Activated CD8-positive, alpha-beta memory T cell treated with anti-CD3 and anti-CD28 coated beads for 36 hours (primary cell): ENCODE results near the gene IRAK2. TPM values are rescaled to one million over a fixed set of nuclear protein-coding genes. Genes with fewer than 3 reads are reported as not detected.

Source experiments
- CTCF ChIA-PET: fragments of 350-600 bp; sonication (Branson Sonifier 250); formaldehyde crosslinking; loops from one replicate; lab custom pipeline; 2021; ENCODE audit warnings: antibody characterized with exemption; lab: Charles Lee
- POLR2A ChIA-PET: fragments of 350-600 bp; sonication (Branson Sonifier 250); formaldehyde crosslinking; loops from one replicate; lab custom pipeline; 2021; ENCODE audit warnings: antibody characterized with exemption; lab: Charles Lee
- total RNA-seq, 2 experiments: library from RNA; stranded (reverse); gene quantifications; one replicate each; pipeline ENCODE4 v1.2.3, GENCODE V29; 2021

The IRAK2 gene
- total RNA-seq, 2 experiments from 2014 or later, result 4.0 TPM

DNA sequence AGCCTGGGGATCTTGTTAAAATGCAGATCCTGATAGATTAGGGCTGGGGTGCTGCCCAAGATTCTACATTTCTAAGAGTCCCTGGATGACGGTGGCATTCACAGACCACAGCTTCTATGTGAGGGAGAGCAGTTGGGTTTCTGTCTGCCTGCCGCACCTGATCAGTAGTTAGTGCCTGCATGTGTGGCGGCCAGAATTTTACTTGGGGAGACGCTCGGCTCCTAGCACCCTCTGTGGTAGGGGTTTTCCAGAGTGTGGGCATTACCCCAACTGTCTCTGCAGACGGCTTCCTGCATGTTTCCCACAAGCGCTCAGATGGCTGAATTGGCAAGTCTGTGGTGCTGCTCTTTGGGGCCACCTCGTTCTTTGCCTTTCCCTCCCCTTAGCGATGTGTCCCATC, 119.8 kb downstream of the IRAK2 start:
- POLR2A ChIA-PET, result no interaction called here
- CTCF ChIA-PET, result interaction anchor here (1.9 kb wide), 1 partner anchor 21 kb away, joined by 4 read pairs; no protein-coding TSS in a partner anchor

- CTCF ChIA-PET, result interaction anchor here (2.0 kb wide), 1 partner anchor 22 kb away, joined by 4 read pairs; no protein-coding TSS in a partner anchor
- POLR2A ChIA-PET, result no interaction called here
Observed at GRCh38 chr3:10285272-10286132, 120.8 kb downstream of the IRAK2 start.

DNA sequence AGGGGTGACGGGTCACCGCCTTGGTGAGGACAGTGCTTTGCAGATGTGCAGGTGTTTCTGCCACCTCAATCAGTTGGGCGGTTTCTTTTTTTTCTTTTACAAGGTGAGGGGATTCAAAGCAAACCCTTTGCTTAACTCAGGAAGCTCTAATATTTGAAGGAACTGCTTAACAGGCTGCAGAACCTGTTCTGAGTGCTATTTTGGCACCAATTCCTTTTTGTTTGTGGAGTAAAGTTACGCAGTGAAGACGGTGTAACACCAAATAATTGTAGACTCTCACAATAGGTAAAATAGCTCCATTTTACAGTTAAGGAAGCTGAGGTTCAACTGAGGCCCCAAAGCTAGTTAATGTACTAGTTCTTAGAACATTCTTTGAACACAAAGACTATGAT, 121.4 kb downstream of the IRAK2 start:
- POLR2A ChIA-PET, result no interaction called here
- CTCF ChIA-PET, result interaction anchor here (1.2 to 2.0 kb wide), 2 partner anchors 22 to 145 kb away, joined by 3 to 4 read pairs; partner anchors contain the start of gene VHL

DNA sequence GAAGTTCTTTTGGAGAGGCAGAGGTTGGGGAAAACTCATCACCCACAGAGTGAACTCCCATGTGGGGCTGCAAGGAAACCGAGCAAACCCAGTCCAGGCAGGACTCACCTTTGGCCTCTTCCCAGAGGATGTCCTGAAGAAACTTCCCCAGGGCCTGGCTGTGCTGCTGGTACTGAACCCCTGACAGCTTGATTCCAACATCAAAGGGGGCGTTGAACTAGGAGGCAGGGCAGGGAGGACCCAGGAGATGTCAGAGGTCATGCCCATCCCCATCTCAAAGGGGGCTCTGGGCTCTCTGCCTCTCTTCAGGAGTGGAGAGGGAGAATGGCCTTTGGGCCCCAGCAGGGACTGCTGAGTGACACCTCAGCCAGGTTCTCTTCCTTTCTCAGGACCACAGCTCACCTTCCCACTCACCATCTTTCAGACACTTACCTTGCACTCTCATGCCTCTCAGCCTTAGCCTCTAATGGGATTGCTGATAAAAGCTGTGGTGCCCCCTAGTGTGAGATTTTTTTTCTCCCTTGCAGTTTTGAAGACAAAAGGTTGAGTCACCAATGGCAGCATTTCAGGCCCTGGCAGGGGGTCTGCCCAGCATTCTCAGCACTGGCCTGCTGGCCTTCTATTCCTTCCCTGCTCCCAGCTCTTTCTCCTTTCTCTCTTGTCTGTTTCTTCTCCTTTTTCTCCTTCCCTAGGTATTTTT, 122.0 kb downstream of the IRAK2 start:
- ChIA-PET CTCF (interaction anchor here (1.2 to 2.0 kb wide), 2 partner anchors 23 to 145 kb away, joined by 3 to 4 read pairs; partner anchors contain the start of gene VHL), POLR2A (no interaction called here)

DNA sequence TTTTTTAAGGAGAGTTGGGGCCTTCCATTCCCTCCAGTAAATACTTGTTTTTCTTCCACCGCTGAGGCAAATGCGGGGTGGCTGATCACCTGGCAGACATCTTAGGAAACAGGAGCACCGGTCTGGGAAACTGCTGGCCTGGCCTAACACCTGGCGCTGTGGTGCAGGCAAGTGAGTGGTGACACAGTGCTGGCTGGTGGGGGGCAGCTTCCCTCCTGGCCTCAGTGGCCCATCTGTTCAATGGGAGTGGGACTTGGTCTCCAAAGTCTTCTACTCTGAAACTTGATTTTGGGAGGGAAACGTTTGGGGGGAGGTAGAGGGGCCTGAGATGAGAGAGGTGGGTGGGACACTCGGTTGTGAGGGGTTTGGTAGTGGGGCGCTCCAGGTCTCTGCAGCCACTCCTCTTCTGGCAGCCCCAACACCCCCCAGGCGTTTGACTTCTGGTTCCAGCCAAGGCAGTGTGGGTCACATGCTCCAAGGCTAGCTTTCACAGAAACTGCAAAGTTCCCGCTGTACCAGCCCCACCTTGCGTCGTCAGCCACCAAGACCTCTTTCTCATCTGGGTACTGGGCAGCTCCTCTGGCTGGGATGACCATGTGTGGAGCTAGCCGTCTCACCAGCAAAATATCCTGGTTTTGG, 123.3 kb downstream of the IRAK2 start:
- ChIA-PET POLR2A (no interaction called here), CTCF (interaction anchor here (0.7 to 2.0 kb wide), 2 partner anchors 24 to 122 kb away, joined by 4 read pairs; no protein-coding TSS in a partner anchor)

DNA sequence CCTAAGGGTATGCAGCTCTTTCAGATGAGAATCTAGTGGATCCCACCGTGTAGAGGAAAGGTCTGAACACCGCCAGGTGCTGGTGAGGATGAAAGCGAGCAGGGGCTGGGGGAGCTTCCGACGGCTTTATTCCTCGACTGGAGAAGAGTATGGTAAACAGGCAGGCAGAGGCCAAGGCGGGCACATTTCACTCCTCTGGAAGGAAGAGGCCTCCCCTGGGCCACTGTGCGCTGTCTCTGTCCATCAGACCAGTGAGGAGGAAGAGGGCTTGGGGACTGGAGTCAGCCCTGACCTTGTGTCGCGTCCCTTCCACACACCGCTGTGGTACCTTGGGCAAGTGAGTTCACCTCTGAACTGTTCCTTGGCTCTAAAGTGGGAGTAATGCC, 123.8 kb downstream of the IRAK2 start:
- ChIA-PET CTCF (no interaction called here), POLR2A (no interaction called here)

- ChIA-PET CTCF (no interaction called here), POLR2A (no interaction called here)
Observed at GRCh38 chr3:10289077-10289476, 124.4 kb downstream of the IRAK2 start.

DNA sequence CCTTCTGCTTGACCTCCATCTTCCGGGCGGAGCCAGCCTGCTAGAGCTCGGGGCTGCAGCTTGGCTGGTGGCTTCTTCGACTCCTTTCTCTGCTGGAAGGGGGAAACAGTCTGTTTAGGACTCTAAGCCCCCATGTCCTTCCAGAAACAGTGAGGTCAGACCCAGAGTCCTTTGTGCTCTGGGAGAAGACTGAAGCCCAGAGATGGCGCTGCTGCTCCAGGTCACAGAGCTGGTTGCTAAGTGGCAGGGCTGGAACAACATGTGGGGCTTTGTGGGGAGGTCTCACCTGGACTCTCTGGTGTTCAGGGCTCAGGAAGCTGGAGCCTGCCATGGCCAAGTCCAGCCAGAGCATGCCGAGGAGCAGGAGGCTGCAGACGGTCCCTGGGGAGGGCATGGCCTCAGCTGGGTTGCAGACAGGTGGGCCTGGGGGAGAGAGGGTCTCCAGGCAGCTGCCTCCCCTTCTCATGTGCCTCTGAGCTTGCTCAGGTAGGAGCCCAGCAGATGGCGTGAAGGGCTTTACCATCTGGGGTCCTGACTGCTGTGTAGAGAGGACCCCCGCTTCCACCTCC, 125.2 kb downstream of the IRAK2 start:
- CTCF ChIA-PET, result no interaction called here
- POLR2A ChIA-PET, result no interaction called here

GRCh38 chr3:10290481-10291176, 125.9 kb downstream of the IRAK2 start:
- ChIA-PET POLR2A (no interaction called here), CTCF (no interaction called here)

GRCh38 chr3:10291641-10292040, 126.9 kb downstream of the IRAK2 start:
- POLR2A ChIA-PET, result no interaction called here
- CTCF ChIA-PET, result no interaction called here

- ChIA-PET POLR2A (no interaction called here), CTCF (interaction anchor here (1.1 kb wide), 1 partner anchor 188 kb away, joined by 3 read pairs; no protein-coding TSS in a partner anchor)
Observed at GRCh38 chr3:10292505-10293419, 128.0 kb downstream of the IRAK2 start, which contains the start of gene GHRL. Gene GHRL (minus strand): TSS chr3:10292947. CDS start chr3:10290180, 2,767 bp downstream.

Other genes with a start within 250 kb of the IRAK2 start
- under 1 TPM; 0.19 to 0.27 TPM for gene IL17RC, start 247.8 kb upstream of the IRAK2 start, total RNA-seq
- 10 to 100 TPM; 11.7 to 14.1 TPM for gene CRELD1, start 231.1 kb upstream of the IRAK2 start, total RNA-seq
- 1 to 10 TPM; 8.3 to 9.4 TPM for gene PRRT3, start 212.5 kb upstream of the IRAK2 start, total RNA-seq
- gene EMC3, start 178.1 kb upstream of the IRAK2 start, total RNA-seq, result 10 to 100 TPM; 50.4 to 55.5 TPM
- 10 to 100 TPM; 67.2 to 71.4 TPM for gene FANCD2, start 138.5 kb upstream of the IRAK2 start, total RNA-seq
- not detected for gene FANCD2OS, start 56.7 kb upstream of the IRAK2 start, total RNA-seq
- gene BRK1, start 49.2 kb upstream of the IRAK2 start, total RNA-seq, result 100 to 1,000 TPM in 1 of 2 experiments, 10 to 100 TPM in 1; 99.7 to 101 TPM
- gene VHL, start 23.1 kb upstream of the IRAK2 start, total RNA-seq, result 10 to 100 TPM; 43.2 to 46.5 TPM
- gene TATDN2, start 83.5 kb downstream of the IRAK2 start, total RNA-seq, result 10 to 100 TPM; 58.4 to 61.2 TPM
- gene GHRL, start 128.0 kb downstream of the IRAK2 start, total RNA-seq, result not detected
- 100 to 1,000 TPM; 113 to 114 TPM for gene SEC13, start 156.2 kb downstream of the IRAK2 start, total RNA-seq